Neural cell (in vitro differentiated cells): ENCODE data around the gene MLLT10.

Source experiments
- CTCF ChIP-seq: fragments of 450-650 bp; IDR thresholded peaks from 2 replicates; pipeline ENCODE4 v1.5.1; 2014; ENCODE audit warnings: antibody characterized with exemption, mild to moderate bottlenecking, moderate library complexity; ENCODE audit not compliant: poor library complexity, severe bottlenecking
- EP300 ChIP-seq: fragments of 450-650 bp; conservative IDR thresholded peaks from 2 replicates; pipeline ENCODE4 v1.6.1; 2014; ENCODE audit warnings: antibody characterized with exemption, mild to moderate bottlenecking, moderate library complexity; ENCODE audit not compliant: poor library complexity, severe bottlenecking
- EZH2 ChIP-seq: fragments of 200-600, 300-800 bp; shearing (Covaris generic), sonication (generic); IDR thresholded peaks from 2 replicates; pipeline ENCODE4 v1.6.1; 2014; ENCODE audit warnings: antibody characterized with exemption, low read length, borderline replicate concordance, mild to moderate bottlenecking; ENCODE audit not compliant: insufficient read depth, poor library complexity, severe bottlenecking
- MXI1 ChIP-seq: fragments of 450-650 bp; conservative IDR thresholded peaks from 2 replicates; pipeline ENCODE4 v1.6.1; 2014; ENCODE audit warnings: antibody characterized with exemption, mild to moderate bottlenecking; ENCODE audit not compliant: poor library complexity, severe bottlenecking
- POLR2AphosphoS5 ChIP-seq: IDR thresholded peaks from 2 replicates; pipeline ENCODE4 v1.6.1; 2012
- RAD21 ChIP-seq: fragments of 450-650 bp; conservative IDR thresholded peaks from 2 replicates; pipeline ENCODE4 v1.6.1; 2014; ENCODE audit warnings: antibody characterized with exemption, mild to moderate bottlenecking, moderate library complexity
- REST ChIP-seq: IDR thresholded peaks from 2 replicates; pipeline ENCODE4 v1.6.1; 2012; ENCODE audit warnings: borderline replicate concordance
- SMC3 ChIP-seq: fragments of 450-650 bp; conservative IDR thresholded peaks from 2 replicates; pipeline ENCODE4 v1.6.1; 2014; ENCODE audit warnings: antibody characterized with exemption, mild to moderate bottlenecking, moderate library complexity; ENCODE audit not compliant: poor library complexity
- TAF1 ChIP-seq: IDR thresholded peaks from 2 replicates; pipeline ENCODE4 v1.6.1; 2012; ENCODE audit warnings: low read depth

- TF ChIP-seq CTCF (no peak), EP300 (no peak), MXI1 (no peak), EZH2 (no peak), REST (no peak), POLR2AphosphoS5 (no peak), RAD21 (no peak), TAF1 (no peak), SMC3 (no peak)
Observed at GRCh38 chr10:21519941-21520436, 14.0 kb upstream of the MLLT10 start.
